ENCODE results near the gene IFT20.

Gene IFT20

GRCh38 chr17:28317966-28318758, 17.1 kb downstream of the IFT20 start:
- DNase-seq (ENCODE audit: low spot score), result no peak
- no peak for TF ChIP-seq CTCF (IDR thresholded peaks at IDR 0.05; ENCODE audit: extremely low read depth, missing control alignments)

- no peak for DNase-seq (ENCODE audit: low spot score)
- TF ChIP-seq CTCF (IDR thresholded peaks at IDR 0.05; ENCODE audit: extremely low read depth, missing control alignments), result no peak
Measured at GRCh38 chr17:28317099-28317965, 17.9 kb downstream of the IFT20 start.

GRCh38 chr17:28315846-28316705, 19.2 kb downstream of the IFT20 start:
- DNase-seq (ENCODE audit: low spot score), result no peak
- no peak for TF ChIP-seq CTCF (IDR thresholded peaks at IDR 0.05; ENCODE audit: extremely low read depth, missing control alignments)

- no peak for DNase-seq (ENCODE audit: low spot score)
- no peak for TF ChIP-seq CTCF (IDR thresholded peaks at IDR 0.05; ENCODE audit: extremely low read depth, missing control alignments)
Measured at GRCh38 chr17:28313841-28314240, 21.4 kb downstream of the IFT20 start.

GRCh38 chr17:28306954-28307401, 28.3 kb downstream of the IFT20 start:
- TF ChIP-seq CTCF (IDR thresholded peaks at IDR 0.05; ENCODE audit: extremely low read depth, missing control alignments), result no peak
- no peak for DNase-seq (ENCODE audit: low spot score)

DNA sequence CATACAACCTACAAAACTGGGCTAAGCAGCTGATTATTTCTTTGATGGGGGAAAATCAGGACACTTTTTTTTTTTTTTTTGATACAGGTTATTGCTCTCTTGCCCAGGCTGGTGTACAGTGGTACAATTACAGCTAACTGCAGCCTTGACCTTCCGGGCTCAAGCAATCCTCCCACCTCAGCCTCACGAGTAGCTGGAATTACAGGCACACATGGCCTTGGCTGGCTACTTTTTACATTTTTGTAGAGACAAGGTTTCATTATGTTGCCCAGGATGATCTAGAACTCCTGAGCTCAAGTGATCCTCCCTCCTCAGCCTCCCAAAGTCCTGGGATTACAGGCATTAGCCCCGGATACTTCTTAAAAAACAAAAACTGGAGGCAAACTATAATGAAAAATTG, 36.8 kb downstream of the IFT20 start:
- TF ChIP-seq CTCF (IDR thresholded peaks at IDR 0.05; ENCODE audit: extremely low read depth, missing control alignments), result no peak
- no peak for DNase-seq (ENCODE audit: low spot score)

Data from GM20000 (cell line).